Measurements from ENCODE around the gene MAP3K20.

The MAP3K20 gene

GRCh38 chr2:173141666-173142065 lies 66.0 kb downstream of the MAP3K20 start:
- TF ChIP-seq TAF1 (IDR thresholded peaks at IDR 0.05; ENCODE audit: borderline replicate concordance, insufficient read depth, low read length) (no peak), FOXP2 (optimal IDR thresholded peaks at IDR 0.05; ENCODE audit: borderline replicate concordance, extremely low read depth, extremely low read length, insufficient read depth) (no peak), POLR2AphosphoS5 (IDR thresholded peaks at IDR 0.05; ENCODE audit: low read depth, low read length) (no peak), SIN3A (IDR thresholded peaks at IDR 0.05; ENCODE audit: borderline replicate concordance, insufficient read depth, low read length) (no peak), REST (IDR thresholded peaks at IDR 0.05; ENCODE audit: insufficient read depth in 1 of 2, low read depth in 2 of 2, low read length in 2 of 2) (no peak)

- no peak for TF ChIP-seq SIN3A (IDR thresholded peaks at IDR 0.05; ENCODE audit: borderline replicate concordance, insufficient read depth, low read length)
- TF ChIP-seq TAF1 (IDR thresholded peaks at IDR 0.05; ENCODE audit: borderline replicate concordance, insufficient read depth, low read length): no peak
- TF ChIP-seq FOXP2 (optimal IDR thresholded peaks at IDR 0.05; ENCODE audit: borderline replicate concordance, extremely low read depth, extremely low read length, insufficient read depth): no peak
- no peak for TF ChIP-seq REST (IDR thresholded peaks at IDR 0.05; ENCODE audit: insufficient read depth in 1 of 2, low read depth in 2 of 2, low read length in 2 of 2)
- TF ChIP-seq POLR2AphosphoS5 (IDR thresholded peaks at IDR 0.05; ENCODE audit: low read depth, low read length): no peak
These were observed 69.8 kb downstream of the MAP3K20 start for GRCh38 chr2:173145454-173145853.

GRCh38 chr2:173146590-173146989 lies 70.9 kb downstream of the MAP3K20 start:
- TF ChIP-seq SIN3A (IDR thresholded peaks at IDR 0.05; ENCODE audit: borderline replicate concordance, insufficient read depth, low read length) (no peak), TAF1 (IDR thresholded peaks at IDR 0.05; ENCODE audit: borderline replicate concordance, insufficient read depth, low read length) (no peak), REST (IDR thresholded peaks at IDR 0.05; ENCODE audit: insufficient read depth in 1 of 2, low read depth in 2 of 2, low read length in 2 of 2) (no peak), POLR2AphosphoS5 (IDR thresholded peaks at IDR 0.05; ENCODE audit: low read depth, low read length) (no peak), FOXP2 (optimal IDR thresholded peaks at IDR 0.05; ENCODE audit: borderline replicate concordance, extremely low read depth, extremely low read length, insufficient read depth) (no peak)

DNA sequence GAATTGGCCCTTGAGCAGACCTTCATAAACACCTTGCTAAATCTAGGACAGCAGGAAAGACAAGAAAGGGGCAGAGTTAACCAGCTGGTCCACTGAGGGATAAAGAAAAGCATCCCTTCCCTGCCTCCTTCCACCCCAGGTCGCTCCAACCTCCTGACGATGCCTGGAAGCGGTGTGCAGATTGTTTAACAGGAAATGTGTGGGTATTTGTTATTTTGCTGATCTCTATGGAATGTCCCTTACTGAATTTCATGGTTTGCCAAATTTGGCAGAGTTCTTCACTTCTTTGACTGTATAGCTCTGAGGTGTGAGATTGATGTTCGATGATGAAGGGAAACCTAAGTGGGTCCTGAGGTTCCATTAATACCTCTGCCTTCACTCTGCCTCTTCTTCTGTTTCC lies 72.9 kb downstream of the MAP3K20 start:
- TF ChIP-seq REST (IDR thresholded peaks at IDR 0.05; ENCODE audit: insufficient read depth in 1 of 2, low read depth in 2 of 2, low read length in 2 of 2): no peak
- no peak for TF ChIP-seq FOXP2 (optimal IDR thresholded peaks at IDR 0.05; ENCODE audit: borderline replicate concordance, extremely low read depth, extremely low read length, insufficient read depth)

GRCh38 chr2:173149491-173149890 lies 73.8 kb downstream of the MAP3K20 start:
- TF ChIP-seq POLR2AphosphoS5 (IDR thresholded peaks at IDR 0.05; ENCODE audit: low read depth, low read length): no peak
- TF ChIP-seq TAF1 (IDR thresholded peaks at IDR 0.05; ENCODE audit: borderline replicate concordance, insufficient read depth, low read length): no peak
- TF ChIP-seq SIN3A (IDR thresholded peaks at IDR 0.05; ENCODE audit: borderline replicate concordance, insufficient read depth, low read length): no peak
- no peak for TF ChIP-seq REST (IDR thresholded peaks at IDR 0.05; ENCODE audit: insufficient read depth in 1 of 2, low read depth in 2 of 2, low read length in 2 of 2)
- TF ChIP-seq FOXP2 (optimal IDR thresholded peaks at IDR 0.05; ENCODE audit: borderline replicate concordance, extremely low read depth, extremely low read length, insufficient read depth): no peak

Measured in PFSK-1 (cell line).